Right cardiac atrium (tissue), 5 donors: ENCODE measurements around the gene CHMP4B. TPM values are rescaled to one million over a fixed set of nuclear protein-coding genes. Genes with fewer than 3 reads are reported as not detected.
A peak's percentile ranks its signal among the peaks of the same experiment; 100 is the strongest.
"Not testable (repeated sequence)": the region's sequence is repeated elsewhere in the genome, so short reads cannot be mapped to it uniquely, and the experiment has no call there.

Experiments
- ATAC-seq, 2 donors: fragments of 200-7000 bp; cut with Tn5 transposase; one replicate each; pipeline versions ENCODE4 v1.8.0 to v1.9.1; 2020; ENCODE audit warnings: moderate library complexity in 2 of 2, mild to moderate bottlenecking in 1 of 2
- DNase-seq, 3 donors: peaks; one replicate each; pipeline ENCODE4 v3.0.0-alpha.2; 2020
- H3K27ac ChIP-seq: one replicate; pipeline ENCODE4 v1.5.1; 2013; ENCODE audit warnings: mild to moderate bottlenecking, low read length, control low read depth, moderate library complexity
- H3K27me3 ChIP-seq: one replicate; pipeline ENCODE4 v1.6.1; 2013; ENCODE audit not compliant: control insufficient read depth, insufficient read depth
- H3K4me1 ChIP-seq: one replicate; pipeline ENCODE4 v1.6.1; 2013; ENCODE audit warnings: low read length; ENCODE audit not compliant: control insufficient read depth, insufficient read depth
- H3K4me3 ChIP-seq: one replicate; pipeline ENCODE4 v1.5.1; 2013; ENCODE audit warnings: low read length, control low read depth
- H3K9me3 ChIP-seq: one replicate; pipeline ENCODE4 v1.6.1; 2013; ENCODE audit warnings: low read length; ENCODE audit not compliant: control insufficient read depth
- WGBS: extraction: QIAGEN DNeasy Blood & Tissue Kit; methylation state at CpG from one replicate; pipeline ENCODE4 v1.1.7; 2013; 5-methylcytosine and 5-hydroxymethylcytosine counted together
- intact Hi-C, 4 donors: fragments of 100-400 bp; cut with DNase I; formaldehyde crosslinking; loops; one replicate each; pipeline versions ENCODE4 v1.11.0 to v1.14.0; 2022 to 2023
- polyA plus RNA-seq: library from polyadenylated mRNA; stranded (reverse); fragments of 200-250 nt; gene quantifications from one replicate; pipeline ENCODE4 v1.2.3, GENCODE V29; 2013
- total RNA-seq, 4 donors: library from RNA; stranded (reverse); fragmentation: NEBNext Ultra II Directional; extraction: Animal tissue kit (Norgen Biotek cat#: 25700); gene quantifications; one replicate each; pipeline ENCODE4 v1.2.1, GENCODE V29; 2021
- donor health status: healthy with polysubstance abuse.
- donor health status: DM: no; HTN: yes; CAD: no.
- donor health status: DM: no; HTN: no; CAD: no.
- donor health status: DM: no; HTN: yes; CAD: no; lungs with severe emphysema.
- donor health status: DM: yes; HTN: yes; CAD: no.

CHMP4B gene
- total and polyA plus RNA-seq, 5 donors, result 88.3 to 126 (median 91.9) TPM

- H3K4me1 ChIP-seq, result peaks cover 9% of the 10 kb centered on the region
- intact Hi-C loops, result loop anchor here in 2 of 4 donors (5.0 to 10.0 kb wide), 2 partner anchors 202 to 275 kb away; partner anchors contain the start of gene RALY (in 1 of the 2)
- no peaks in the 10 kb centered on the region for H3K27me3 ChIP-seq
- H3K9me3 ChIP-seq, result no peaks in the 10 kb centered on the region
- 64% methylated on average over 5 of the region's 5 CpGs for WGBS
- H3K4me3 ChIP-seq, result no peak overlapping the region
- no peak for ATAC-seq
- DNase-seq, result no peak
- no peak overlapping the region for H3K27ac ChIP-seq
These were observed 21.3 kb upstream of the CHMP4B start for GRCh38 chr20:33789858-33790182.

GRCh38 chr20:33790566-33790965, 20.6 kb upstream of the CHMP4B start:
- no peak for DNase-seq
- H3K4me3 ChIP-seq, result no peak overlapping the region
- no peak for ATAC-seq
- peaks cover 9% of the 10 kb centered on the region for H3K4me1 ChIP-seq
- no peaks in the 10 kb centered on the region for H3K27me3 ChIP-seq
- no peak overlapping the region for H3K27ac ChIP-seq
- no peaks in the 10 kb centered on the region for H3K9me3 ChIP-seq
- intact Hi-C loops, result loop anchor here in 2 of 4 donors (5.0 to 10.0 kb wide), 2 partner anchors 202 to 274 kb away; partner anchors contain the start of gene RALY (in 1 of the 2)
- 91% methylated on average over 11 of the region's 11 CpGs for WGBS

- H3K27me3 ChIP-seq, result no peaks in the 10 kb centered on the region
- H3K4me1 ChIP-seq, result peaks cover 9% of the 10 kb centered on the region
- ATAC-seq (no peak), DNase-seq (peak in 1 of 3 donors; percentile 49)
- no peak overlapping the region for H3K4me3 ChIP-seq
- intact Hi-C loops, result loop anchor here in 2 of 4 donors (5.0 to 10.0 kb wide), 2 partner anchors 201 to 274 kb away; partner anchors contain the start of gene RALY (in 1 of the 2)
- H3K9me3 ChIP-seq, result no peaks in the 10 kb centered on the region
- WGBS, result 97% methylated on average over 31 of the region's 31 CpGs
- no peak overlapping the region for H3K27ac ChIP-seq
These were observed 20.1 kb upstream of the CHMP4B start for GRCh38 chr20:33791021-33791420.

- WGBS, result 86% methylated on average over 9 of the region's 9 CpGs
- intact Hi-C loops, result loop anchor here in 2 of 4 donors (5.0 to 10.0 kb wide), 2 partner anchors 201 to 273 kb away; partner anchors contain the start of gene RALY (in 1 of the 2)
- H3K4me3 ChIP-seq, result no peak overlapping the region
- peaks cover 9% of the 10 kb centered on the region for H3K4me1 ChIP-seq
- no peak for DNase-seq
- no peaks in the 10 kb centered on the region for H3K9me3 ChIP-seq
- H3K27me3 ChIP-seq, result no peaks in the 10 kb centered on the region
- no peak for ATAC-seq
- H3K27ac ChIP-seq, result no peak overlapping the region
These were observed 19.6 kb upstream of the CHMP4B start for GRCh38 chr20:33791540-33791939.

GRCh38 chr20:33791959-33792597, 19.1 kb upstream of the CHMP4B start:
- DNase-seq (peak; percentile 41 to 75 (median 73)), ATAC-seq (peak in 1 of 2 donors; percentile 13)
- intact Hi-C loops, result loop anchor here in 2 of 4 donors (5.0 to 10.0 kb wide), 2 partner anchors 200 to 273 kb away; partner anchors contain the start of gene RALY (in 1 of the 2)
- H3K4me3 ChIP-seq, result no peak overlapping the region
- H3K4me1 ChIP-seq, result peaks cover 9% of the 10 kb centered on the region
- H3K27me3 ChIP-seq, result no peaks in the 10 kb centered on the region
- no peak overlapping the region for H3K27ac ChIP-seq
- WGBS, result 70% methylated on average over 13 of the region's 13 CpGs
- H3K9me3 ChIP-seq, result no peaks in the 10 kb centered on the region

- ATAC-seq, H3K9me3 ChIP-seq, H3K4me3 ChIP-seq, H3K4me1 ChIP-seq, H3K27ac ChIP-seq, DNase-seq, H3K27me3 ChIP-seq: not testable (repeated sequence)
- intact Hi-C loops, result loop anchor here in 2 of 4 donors (5.0 to 10.0 kb wide), 2 partner anchors 200 to 272 kb away; partner anchors contain the start of gene RALY (in 1 of the 2)
- 52% methylated on average over 3 of the region's 3 CpGs for WGBS
These were observed 18.6 kb upstream of the CHMP4B start for GRCh38 chr20:33792598-33792989.

- intact Hi-C loops, result loop anchor here in 2 of 4 donors (5.0 to 10.0 kb wide), 2 partner anchors 199 to 272 kb away; partner anchors contain the start of gene RALY (in 1 of the 2)
- Histone ChIP-seq H3K4me1 (peaks cover 9% of the 10 kb centered on the region), H3K27me3 (no peaks in the 10 kb centered on the region), H3K27ac (peak overlapping the region; percentile 63), H3K4me3 (no peak overlapping the region), H3K9me3 (no peaks in the 10 kb centered on the region)
- ATAC-seq (peak; percentile 59 to 81), DNase-seq (peak; percentile 46 to 71 (median 66))
- WGBS, result 38% methylated on average over 21 of the region's 21 CpGs
These were observed 17.9 kb upstream of the CHMP4B start for GRCh38 chr20:33793011-33793931.

- Histone ChIP-seq H3K4me3 (no peak overlapping the region), H3K27me3 (no peaks in the 10 kb centered on the region), H3K4me1 (peaks cover 3% of the 10 kb centered on the region), H3K9me3 (no peaks in the 10 kb centered on the region), H3K27ac (no peak overlapping the region)
- ATAC-seq (no peak), DNase-seq (no peak)
- intact Hi-C loops, result loop anchor here in 1 of 4 donors (10.0 kb wide), 1 partner anchor 268 kb away; no protein-coding TSS in a partner anchor
- 58% methylated on average over 9 of the region's 9 CpGs for WGBS
These were observed 14.8 kb upstream of the CHMP4B start for GRCh38 chr20:33796263-33796906.

GRCh38 chr20:33796907-33797544, 14.1 kb upstream of the CHMP4B start:
- 90% methylated on average over 5 of the region's 5 CpGs for WGBS
- no peaks in the 10 kb centered on the region for H3K27me3 ChIP-seq
- intact Hi-C loops, result loop anchor here in 1 of 4 donors (10.0 kb wide), 1 partner anchor 268 kb away; no protein-coding TSS in a partner anchor
- H3K4me3 ChIP-seq, result no peak overlapping the region
- H3K9me3 ChIP-seq, result no peaks in the 10 kb centered on the region
- ATAC-seq (no peak), DNase-seq (no peak)
- H3K27ac ChIP-seq, result no peak overlapping the region
- peaks cover 3% of the 10 kb centered on the region for H3K4me1 ChIP-seq

GRCh38 chr20:33798444-33798843, 12.7 kb upstream of the CHMP4B start:
- intact Hi-C loops, result loop anchor here in 1 of 4 donors (10.0 kb wide), 1 partner anchor 266 kb away; no protein-coding TSS in a partner anchor
- DNase-seq (no peak), ATAC-seq (no peak)
- WGBS, result 94% methylated on average over 4 of the region's 4 CpGs
- Histone ChIP-seq H3K4me1 (peaks cover under 1% of the 10 kb centered on the region), H3K27me3 (no peaks in the 10 kb centered on the region), H3K27ac (no peak overlapping the region), H3K4me3 (no peak overlapping the region), H3K9me3 (no peaks in the 10 kb centered on the region)
